ENCODE measurements around the gene OSBPL7. TPM values are rescaled to one million over a fixed set of nuclear protein-coding genes. Genes with fewer than 3 reads are reported as not detected.

The OSBPL7 gene
- total RNA-seq, 1 experiment from 2014 or later = 20.5 TPM

DNA sequence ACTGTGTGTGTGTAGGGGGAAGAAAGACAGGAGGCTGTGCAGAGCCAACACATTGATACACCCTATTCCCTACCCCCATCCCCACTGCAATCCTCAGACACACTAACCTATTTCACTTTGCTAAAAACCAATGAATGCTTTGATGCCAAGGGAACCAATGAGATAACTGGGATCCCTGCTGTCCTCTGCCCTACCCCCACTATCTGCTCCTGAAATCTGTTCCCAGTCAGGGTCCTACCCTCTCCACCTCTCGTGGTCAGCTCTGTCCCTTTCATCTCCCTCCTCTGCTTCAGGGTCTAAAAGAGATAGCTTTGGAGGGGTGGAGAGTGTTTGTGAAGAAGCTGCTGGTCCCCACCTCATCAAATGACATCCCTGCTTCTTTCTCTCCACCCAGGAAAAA is 48.5 kb upstream of the OSBPL7 start:
- Histone ChIP-seq H3K4me1 (ENCODE audit: control insufficient read depth in 1 of 2, insufficient read depth in 2 of 2, low read length in 2 of 2) (peaks cover 6 to 21% of the 10 kb centered on the region in 2 experiments; a peak in 3 of 4 replicates), H2AFZ (ENCODE audit: low read depth, low read length, poor library complexity, severe bottlenecking) (no peak overlapping the region), H3K9me2 (ENCODE audit: insufficient read depth) (no peaks in the 10 kb centered on the region), H3K36me3 (ENCODE audit: control insufficient read depth in 1 of 2, insufficient read depth in 2 of 2, low read length in 2 of 2) (no peaks in the 10 kb centered on the region), H3K9me3 (ENCODE audit: control insufficient read depth in 1 of 2, insufficient read depth in 1 of 2, low read depth in 1 of 2, low read length in 2 of 2) (no peaks in the 10 kb centered on the region), H3K27ac (ENCODE audit: low read depth, low read length) (no peak overlapping the region), H4K20me1 (ENCODE audit: insufficient read depth) (no peaks in the 10 kb centered on the region), H3K27me3 (ENCODE audit: insufficient read depth, low read length) (peaks cover 7% of the 10 kb centered on the region; the same call in 1 of the 2 replicates), H3K4me3 (replicated peaks in 1 of 2; ENCODE audit: low read depth in 1 of 2, low read length in 2 of 2) (no peak overlapping the region), H3K79me2 (ENCODE audit: insufficient read depth, low read length) (no peaks in the 10 kb centered on the region), H3K9ac (ENCODE audit: low read length) (no peak overlapping the region), H3K4me2 (ENCODE audit: low read length) (no peak overlapping the region)
- BruUV-seq (replicated peaks) = no TSS peak
- DNase-seq (ENCODE audit: low read depth, low spot score) (no peak), ATAC-seq (no peak; the same call in 1 of the 2 replicates)
- RAD21 ChIA-PET (ENCODE audit: low non-redundant PET in 1 of 2, low total read pairs in 2 of 2, uncharacterized antibody in 2 of 2, unreplicated experiment in 2 of 2) = no interaction called here
- CTCF ChIA-PET = interaction anchor here (1.4 kb wide), 1 partner anchor 21 kb away, joined by 3 read pairs; no protein-coding TSS in a partner anchor
- intact Hi-C loops (cut with micrococcal nuclease) = no loop called here
- POLR2A ChIA-PET = no interaction called here
- no peak for TF ChIP-seq POLR2A (IDR thresholded peaks at IDR 0.05; ENCODE audit: borderline replicate concordance, extremely low read depth, insufficient read depth, insufficient read length)
- TF ChIP-seq TCF7L2 (IDR thresholded peaks at IDR 0.05; ENCODE audit: borderline replicate concordance, extremely low read depth, insufficient read depth, insufficient read length) = peak; percentile 25

DNA sequence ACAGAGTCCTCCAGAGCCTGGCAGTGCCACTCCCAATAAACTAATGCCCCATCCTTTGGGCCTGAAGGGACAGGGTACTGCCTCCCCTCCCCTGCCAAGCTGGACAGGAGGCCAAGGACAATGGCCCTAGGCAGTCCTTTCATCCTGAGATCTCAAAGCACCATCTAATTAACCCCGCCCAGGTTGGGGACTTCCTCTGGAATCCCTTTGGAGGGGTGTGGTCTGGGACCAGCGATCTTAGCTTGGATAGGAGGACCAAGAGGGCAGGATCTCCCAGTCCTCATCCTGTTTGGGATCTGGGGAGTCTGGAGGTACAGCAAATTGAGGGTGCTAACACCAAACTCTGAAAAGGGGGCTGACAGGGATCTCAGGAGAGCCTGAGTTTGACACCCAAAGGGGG is 47.5 kb upstream of the OSBPL7 start:
- TF ChIP-seq, protein P1, sequence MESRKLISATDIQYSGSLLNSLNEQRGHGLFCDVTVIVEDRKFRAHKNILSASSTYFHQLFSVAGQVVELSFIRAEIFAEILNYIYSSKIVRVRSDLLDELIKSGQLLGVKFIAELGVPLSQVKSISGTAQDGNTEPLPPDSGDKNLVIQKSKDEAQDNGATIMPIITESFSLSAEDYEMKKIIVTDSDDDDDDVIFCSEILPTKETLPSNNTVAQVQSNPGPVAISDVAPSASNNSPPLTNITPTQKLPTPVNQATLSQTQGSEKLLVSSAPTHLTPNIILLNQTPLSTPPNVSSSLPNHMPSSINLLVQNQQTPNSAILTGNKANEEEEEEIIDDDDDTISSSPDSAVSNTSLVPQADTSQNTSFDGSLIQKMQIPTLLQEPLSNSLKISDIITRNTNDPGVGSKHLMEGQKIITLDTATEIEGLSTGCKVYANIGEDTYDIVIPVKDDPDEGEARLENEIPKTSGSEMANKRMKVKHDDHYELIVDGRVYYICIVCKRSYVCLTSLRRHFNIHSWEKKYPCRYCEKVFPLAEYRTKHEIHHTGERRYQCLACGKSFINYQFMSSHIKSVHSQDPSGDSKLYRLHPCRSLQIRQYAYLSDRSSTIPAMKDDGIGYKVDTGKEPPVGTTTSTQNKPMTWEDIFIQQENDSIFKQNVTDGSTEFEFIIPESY (IDR thresholded peaks at IDR 0.05; ENCODE audit: extremely low read depth, insufficient replicate concordance, low read length) = no peak
- TF ChIP-seq TCF7L2 (IDR thresholded peaks at IDR 0.05; ENCODE audit: borderline replicate concordance, extremely low read depth, insufficient read depth, insufficient read length) = peak; percentile 25
- Histone ChIP-seq H2AFZ (ENCODE audit: low read depth, low read length, poor library complexity, severe bottlenecking) (no peak overlapping the region), H3K79me2 (ENCODE audit: insufficient read depth, low read length) (no peaks in the 10 kb centered on the region), H3K36me3 (ENCODE audit: control insufficient read depth in 1 of 2, insufficient read depth in 2 of 2, low read length in 2 of 2) (no peaks in the 10 kb centered on the region), H3K9me3 (ENCODE audit: control insufficient read depth in 1 of 2, insufficient read depth in 1 of 2, low read depth in 1 of 2, low read length in 2 of 2) (no peaks in the 10 kb centered on the region), H3K27ac (ENCODE audit: low read depth, low read length) (no peak overlapping the region), H3K4me3 (replicated peaks in 1 of 2; ENCODE audit: low read depth in 1 of 2, low read length in 2 of 2) (no peak overlapping the region), H3K4me1 (ENCODE audit: control insufficient read depth in 1 of 2, insufficient read depth in 2 of 2, low read length in 2 of 2) (peaks cover 6 to 21% of the 10 kb centered on the region in 2 experiments; a peak in 3 of 4 replicates), H4K20me1 (ENCODE audit: insufficient read depth) (no peaks in the 10 kb centered on the region), H3K9ac (ENCODE audit: low read length) (no peak overlapping the region), H3K27me3 (ENCODE audit: insufficient read depth, low read length) (peaks cover 7% of the 10 kb centered on the region; the same call in 1 of the 2 replicates), H3K4me2 (ENCODE audit: low read length) (no peak overlapping the region), H3K9me2 (ENCODE audit: insufficient read depth) (no peaks in the 10 kb centered on the region)
- CTCF ChIA-PET = interaction anchor here (1.4 kb wide), 1 partner anchor 22 kb away, joined by 3 read pairs; no protein-coding TSS in a partner anchor
- intact Hi-C loops (cut with micrococcal nuclease) = no loop called here
- no TSS peak for BruUV-seq (replicated peaks)
- DNase-seq (ENCODE audit: low read depth, low spot score) (no peak), ATAC-seq (no peak)
- RAD21 ChIA-PET (ENCODE audit: low non-redundant PET in 1 of 2, low total read pairs in 2 of 2, uncharacterized antibody in 2 of 2, unreplicated experiment in 2 of 2) = no interaction called here
- POLR2A ChIA-PET = interaction anchor here (1.5 kb wide), 1 partner anchor 26 kb away, joined by 4 read pairs; the partner anchor contains the start of gene SP2

Measured in HCT116 (cell line).